ENCODE data around the gene NR3C2. TPM values are rescaled to one million over a fixed set of nuclear protein-coding genes. Genes with fewer than 3 reads are reported as not detected.

The NR3C2 gene
- total RNA-seq, 2 donors from 2014 or later, result 14.6 to 17.4 TPM

DNA sequence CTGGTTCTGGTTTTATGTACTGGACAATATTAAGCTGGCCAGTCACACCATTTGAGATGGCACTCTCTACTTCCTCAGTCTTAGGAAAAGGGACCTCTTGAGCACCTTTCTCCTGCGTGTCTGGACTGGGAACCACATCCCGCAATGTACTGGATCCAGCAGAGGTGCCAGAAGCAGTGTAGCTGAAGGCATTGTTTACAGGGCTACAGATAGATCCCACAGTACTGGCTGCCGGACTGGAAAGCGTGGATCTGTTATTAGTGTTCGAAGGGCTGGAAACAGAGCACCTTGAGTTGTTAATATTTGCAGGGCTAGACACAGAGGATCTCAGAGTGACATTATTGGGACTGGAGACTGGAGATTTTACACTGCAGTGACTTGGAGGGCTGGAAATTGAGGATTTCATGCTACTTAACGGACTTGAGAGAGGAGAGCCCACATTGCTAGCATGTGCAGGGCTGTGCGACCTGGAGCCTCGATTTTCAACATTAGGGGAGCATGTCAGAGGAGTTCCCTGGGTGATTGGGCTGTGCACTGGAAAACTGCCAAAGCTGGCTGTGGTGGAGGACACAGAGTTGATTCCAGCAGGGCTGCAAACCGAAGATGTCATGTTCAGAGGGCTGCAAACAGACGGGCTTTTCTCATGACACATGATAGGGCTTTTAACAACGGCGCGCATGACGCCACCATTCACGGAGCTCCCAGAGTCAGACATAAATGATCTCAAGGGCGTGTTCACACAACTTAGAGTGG is 6.4 kb downstream of the NR3C2 start:
- intact Hi-C loops (cut with DNase I), result no loop called here
- no peaks in the 10 kb centered on the region for H3K9me3 ChIP-seq
- H3K4me1 ChIP-seq (replicated peaks), result no peaks in the 10 kb centered on the region
- TF ChIP-seq POLR2A (IDR thresholded peaks at IDR 0.05) (no peak), POLR2AphosphoS5 (IDR thresholded peaks at IDR 0.05) (no peak)
- TF ChIP-seq, protein P1, sequence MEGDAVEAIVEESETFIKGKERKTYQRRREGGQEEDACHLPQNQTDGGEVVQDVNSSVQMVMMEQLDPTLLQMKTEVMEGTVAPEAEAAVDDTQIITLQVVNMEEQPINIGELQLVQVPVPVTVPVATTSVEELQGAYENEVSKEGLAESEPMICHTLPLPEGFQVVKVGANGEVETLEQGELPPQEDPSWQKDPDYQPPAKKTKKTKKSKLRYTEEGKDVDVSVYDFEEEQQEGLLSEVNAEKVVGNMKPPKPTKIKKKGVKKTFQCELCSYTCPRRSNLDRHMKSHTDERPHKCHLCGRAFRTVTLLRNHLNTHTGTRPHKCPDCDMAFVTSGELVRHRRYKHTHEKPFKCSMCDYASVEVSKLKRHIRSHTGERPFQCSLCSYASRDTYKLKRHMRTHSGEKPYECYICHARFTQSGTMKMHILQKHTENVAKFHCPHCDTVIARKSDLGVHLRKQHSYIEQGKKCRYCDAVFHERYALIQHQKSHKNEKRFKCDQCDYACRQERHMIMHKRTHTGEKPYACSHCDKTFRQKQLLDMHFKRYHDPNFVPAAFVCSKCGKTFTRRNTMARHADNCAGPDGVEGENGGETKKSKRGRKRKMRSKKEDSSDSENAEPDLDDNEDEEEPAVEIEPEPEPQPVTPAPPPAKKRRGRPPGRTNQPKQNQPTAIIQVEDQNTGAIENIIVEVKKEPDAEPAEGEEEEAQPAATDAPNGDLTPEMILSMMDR (IDR thresholded peaks at IDR 0.05), result no peak
- H3K27ac ChIP-seq, result no peak overlapping the region
- no peak overlapping the region for H3K4me3 ChIP-seq
- no peak for DNase-seq (ENCODE audit: low spot score)
- no peaks in the 10 kb centered on the region for H3K36me3 ChIP-seq
- no peaks in the 10 kb centered on the region for H3K27me3 ChIP-seq (replicated peaks; ENCODE audit: insufficient read depth)
- 85% methylated on average over 16 of the region's 16 CpGs for WGBS

DNA sequence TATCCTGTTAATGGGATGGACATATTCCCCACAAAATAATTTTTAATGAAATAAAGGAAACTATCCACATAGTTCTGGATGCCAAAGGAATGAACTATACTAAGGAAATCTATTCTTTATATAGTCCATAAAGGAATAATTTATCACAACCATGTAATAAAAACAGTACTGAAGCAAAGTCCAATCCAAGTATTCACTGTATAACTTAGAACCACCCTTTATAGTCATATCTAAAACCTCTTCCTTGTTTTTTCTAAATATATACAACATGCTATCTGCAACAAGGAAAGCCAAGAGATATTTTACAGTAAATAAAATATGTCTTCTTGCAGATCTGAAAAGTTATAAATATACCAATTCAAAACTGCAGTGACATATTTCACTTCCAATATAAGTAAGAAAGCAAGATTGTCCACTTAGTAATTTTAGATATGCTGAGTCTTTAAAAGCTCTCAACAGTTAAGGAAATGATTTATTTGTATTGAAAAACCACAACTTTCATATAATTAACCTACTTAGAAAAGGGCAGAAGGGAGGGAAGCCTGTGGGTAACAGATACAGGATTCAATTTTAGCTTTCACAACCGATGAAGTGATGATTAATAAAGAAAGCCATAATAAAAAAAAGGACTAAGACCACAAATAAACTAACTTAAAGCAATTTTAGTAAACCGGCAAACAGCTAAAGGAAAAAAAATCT is 8.0 kb downstream of the NR3C2 start:
- no peaks in the 10 kb centered on the region for H3K9me3 ChIP-seq
- TF ChIP-seq, protein P1 (IDR thresholded peaks at IDR 0.05), result no peak
- TF ChIP-seq POLR2AphosphoS5 (IDR thresholded peaks at IDR 0.05), result no peak
- no peak for TF ChIP-seq POLR2A (IDR thresholded peaks at IDR 0.05)
- no peaks in the 10 kb centered on the region for H3K36me3 ChIP-seq
- no peaks in the 10 kb centered on the region for H3K4me1 ChIP-seq (replicated peaks)
- WGBS, result 70% methylated on average over 2 of the region's 2 CpGs
- H3K27ac ChIP-seq, result no peak overlapping the region
- H3K27me3 ChIP-seq (replicated peaks; ENCODE audit: insufficient read depth), result no peaks in the 10 kb centered on the region
- no peak for DNase-seq (ENCODE audit: low spot score)
- H3K4me3 ChIP-seq, result no peak overlapping the region
- intact Hi-C loops (cut with DNase I), result no loop called here

DNA sequence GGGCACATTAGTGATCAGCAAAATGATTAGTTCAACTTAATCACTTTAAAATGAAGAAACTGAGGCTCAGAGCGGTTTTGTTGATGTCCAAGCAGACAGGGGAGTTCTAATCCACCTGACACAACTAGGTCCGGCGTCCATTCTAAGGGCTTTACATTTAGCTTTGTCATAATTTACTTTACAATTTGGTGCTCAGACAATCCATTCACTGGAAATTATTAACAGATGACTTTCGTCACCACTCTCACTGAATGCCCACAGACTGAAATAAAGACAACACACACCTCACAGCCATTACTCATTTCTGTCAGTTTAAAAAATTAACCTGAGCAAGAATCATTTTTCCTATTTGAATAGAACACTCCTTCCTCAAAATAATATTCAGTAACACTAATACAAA is 10.8 kb downstream of the NR3C2 start:
- intact Hi-C loops (cut with DNase I), result no loop called here
- 89% methylated on average over 4 of the region's 4 CpGs for WGBS

DNA sequence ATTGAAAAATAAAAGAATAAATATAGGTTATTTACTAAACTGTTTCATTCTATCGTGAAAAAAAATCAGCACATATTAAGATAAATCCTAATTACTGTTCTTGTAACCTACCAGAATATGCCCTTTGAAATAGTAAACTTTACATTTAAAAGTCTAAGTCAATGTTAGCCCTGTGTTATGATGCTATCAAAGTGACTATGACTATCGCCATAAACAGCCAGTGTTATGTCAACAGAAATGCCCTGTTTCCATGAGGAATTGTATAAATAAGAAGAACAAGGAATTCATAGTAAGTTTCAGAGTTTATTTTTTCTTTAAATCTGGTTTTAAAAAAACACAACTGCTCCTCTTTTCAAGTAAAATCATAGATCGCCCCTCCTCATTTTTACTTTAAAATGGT is 11.4 kb downstream of the NR3C2 start:
- Histone ChIP-seq H3K4me1 (replicated peaks) (no peaks in the 10 kb centered on the region), H3K4me3 (no peak overlapping the region), H3K36me3 (no peaks in the 10 kb centered on the region), H3K9me3 (no peaks in the 10 kb centered on the region), H3K27me3 (replicated peaks; ENCODE audit: insufficient read depth) (no peaks in the 10 kb centered on the region), H3K27ac (no peak overlapping the region)
- intact Hi-C loops (cut with DNase I), result no loop called here
- WGBS, result 83% methylated on average over 3 of the region's 3 CpGs
- TF ChIP-seq POLR2AphosphoS5 (IDR thresholded peaks at IDR 0.05), result no peak
- DNase-seq (ENCODE audit: low spot score), result no peak

More for the DNA sequence above, 10.8 kb downstream of the NR3C2 start:
- no peaks in the 10 kb centered on the region for H3K9me3 ChIP-seq
- H3K27me3 ChIP-seq (replicated peaks; ENCODE audit: insufficient read depth), result no peaks in the 10 kb centered on the region
- DNase-seq (ENCODE audit: low spot score), result no peak
- no peak overlapping the region for H3K27ac ChIP-seq
- TF ChIP-seq, protein P1 (IDR thresholded peaks at IDR 0.05), result no peak
- TF ChIP-seq POLR2AphosphoS5 (IDR thresholded peaks at IDR 0.05) (no peak), POLR2A (IDR thresholded peaks at IDR 0.05) (no peak)
- H3K4me1 ChIP-seq (replicated peaks), result no peaks in the 10 kb centered on the region
- H3K4me3 ChIP-seq, result no peak overlapping the region
- H3K36me3 ChIP-seq, result no peaks in the 10 kb centered on the region

DNA sequence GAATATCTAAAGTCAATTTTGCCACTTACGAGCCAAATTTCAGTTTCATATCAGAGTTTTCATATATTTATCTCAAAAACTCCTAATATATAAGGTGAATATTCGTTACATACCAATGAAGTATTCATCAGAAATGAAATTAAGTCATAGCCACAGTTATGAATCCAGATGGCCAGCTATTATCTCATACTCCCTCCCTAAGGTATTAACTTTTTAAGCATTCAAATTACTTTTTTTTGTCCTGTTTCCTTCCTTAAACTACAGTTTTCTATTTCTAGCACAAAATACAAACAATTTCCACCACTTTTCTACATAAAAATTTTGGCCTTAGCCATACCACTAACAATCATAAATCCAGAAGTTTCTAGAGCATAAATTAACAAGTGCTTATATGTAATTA is 13.0 kb downstream of the NR3C2 start:
- no peaks in the 10 kb centered on the region for H3K4me1 ChIP-seq (replicated peaks)
- intact Hi-C loops (cut with DNase I), result no loop called here

More for the DNA sequence above, 13.0 kb downstream of the NR3C2 start:
- Histone ChIP-seq H3K27me3 (replicated peaks; ENCODE audit: insufficient read depth) (no peaks in the 10 kb centered on the region), H3K4me3 (no peak overlapping the region), H3K9me3 (no peaks in the 10 kb centered on the region), H3K27ac (no peak overlapping the region), H3K36me3 (no peaks in the 10 kb centered on the region)
- no peak for TF ChIP-seq POLR2AphosphoS5 (IDR thresholded peaks at IDR 0.05)
- no peak for TF ChIP-seq POLR2A (IDR thresholded peaks at IDR 0.05)
- TF ChIP-seq, protein P1 (IDR thresholded peaks at IDR 0.05), result no peak
- 91% methylated on average over 2 of the region's 2 CpGs for WGBS
- no peak for DNase-seq (ENCODE audit: low spot score)

All from prostate gland (tissue), 2 donors.